Activated CD4-positive, alpha-beta T cell treated with anti-CD3 and anti-CD28 coated beads for 4 hours (primary cell): ENCODE results near the gene CSMD2.

Experiments
- DNase-seq, 2 donors: peaks; one replicate each; pipeline ENCODE4 v3.0.0-alpha.2; 2020

Gene CSMD2

GRCh38 chr1:33623811-33624210, 541.2 kb downstream of the CSMD2 start:
- no peak for DNase-seq

- DNase-seq = no peak
These were observed 542.3 kb downstream of the CSMD2 start for GRCh38 chr1:33622757-33623156.

- no peak for DNase-seq
These were observed 546.4 kb downstream of the CSMD2 start for GRCh38 chr1:33618636-33619035.

- no peak for DNase-seq
These were observed 547.6 kb downstream of the CSMD2 start for GRCh38 chr1:33617451-33617850.

DNA sequence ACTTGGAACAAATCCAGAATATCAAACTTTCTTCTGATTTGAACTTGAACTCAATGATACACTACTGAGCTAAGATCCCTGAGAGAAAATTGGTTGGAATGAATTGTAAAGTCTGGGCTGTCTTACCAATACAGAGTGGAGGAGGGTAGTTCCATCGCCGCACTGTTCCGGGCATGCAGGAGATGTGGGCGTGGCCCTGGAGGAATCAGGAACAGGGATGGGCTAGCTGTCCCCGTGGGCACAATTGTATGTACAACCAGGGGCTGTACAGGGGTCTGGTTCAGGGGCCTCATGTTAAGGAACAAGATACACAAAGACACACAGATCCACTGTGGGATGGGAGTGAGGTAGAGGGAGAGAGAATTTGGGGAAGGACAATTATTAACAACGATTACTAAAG, 548.2 kb downstream of the CSMD2 start:
- no peak for DNase-seq

DNA sequence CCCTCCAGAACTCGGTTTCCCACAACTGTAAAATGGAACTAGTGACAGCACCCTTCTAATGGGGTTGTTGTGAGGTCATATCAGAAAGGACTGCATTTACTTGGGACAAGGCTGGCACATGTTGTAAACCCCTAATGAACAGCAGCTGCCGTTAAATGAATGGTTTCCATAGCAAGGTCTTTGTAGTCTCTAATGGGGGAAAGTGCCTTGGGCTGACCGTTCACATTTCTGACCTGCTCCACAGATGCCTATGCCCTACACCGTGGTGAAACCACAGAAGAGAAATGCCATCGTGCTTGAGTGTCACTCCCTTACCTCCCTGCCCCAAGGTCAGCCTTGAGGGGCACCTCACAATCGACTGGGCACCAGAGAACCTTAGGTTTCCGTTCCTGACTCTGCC, 549.5 kb downstream of the CSMD2 start:
- no peak for DNase-seq

DNA sequence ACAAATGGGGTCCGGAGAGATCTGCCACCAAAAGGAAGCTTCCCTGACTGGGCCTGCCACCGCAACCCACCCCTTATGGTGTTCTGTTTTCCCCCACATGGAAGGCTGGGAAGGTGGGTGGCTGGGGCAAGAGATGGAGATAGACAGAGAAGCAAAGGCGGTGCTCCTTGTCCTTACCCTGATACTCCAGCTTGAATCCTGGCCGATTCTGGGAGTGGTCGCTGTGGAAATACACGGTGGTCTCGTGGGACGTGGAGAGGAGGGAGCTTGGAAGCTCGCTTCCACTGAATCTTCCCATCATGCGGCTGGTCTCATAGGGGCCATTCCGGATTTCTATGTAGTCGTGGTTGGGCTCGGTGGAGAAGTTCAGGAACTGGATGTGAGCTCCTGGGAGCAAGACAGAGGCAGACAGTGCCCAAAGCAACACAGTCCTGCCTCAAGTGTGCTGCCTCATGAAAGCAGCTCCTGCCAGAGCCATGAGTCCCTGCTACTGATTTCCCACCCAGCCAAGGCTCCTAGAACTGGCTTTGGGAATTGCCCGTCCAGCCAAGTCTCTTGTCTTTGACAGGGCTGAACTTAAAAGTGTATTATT, 554.1 kb downstream of the CSMD2 start:
- DNase-seq = no peak

GRCh38 chr1:33610391-33610790, 554.6 kb downstream of the CSMD2 start:
- DNase-seq = no peak

GRCh38 chr1:33609739-33610138, 555.3 kb downstream of the CSMD2 start:
- DNase-seq = no peak

- no peak for DNase-seq
These were observed 556.1 kb downstream of the CSMD2 start for GRCh38 chr1:33608825-33609400.

DNA sequence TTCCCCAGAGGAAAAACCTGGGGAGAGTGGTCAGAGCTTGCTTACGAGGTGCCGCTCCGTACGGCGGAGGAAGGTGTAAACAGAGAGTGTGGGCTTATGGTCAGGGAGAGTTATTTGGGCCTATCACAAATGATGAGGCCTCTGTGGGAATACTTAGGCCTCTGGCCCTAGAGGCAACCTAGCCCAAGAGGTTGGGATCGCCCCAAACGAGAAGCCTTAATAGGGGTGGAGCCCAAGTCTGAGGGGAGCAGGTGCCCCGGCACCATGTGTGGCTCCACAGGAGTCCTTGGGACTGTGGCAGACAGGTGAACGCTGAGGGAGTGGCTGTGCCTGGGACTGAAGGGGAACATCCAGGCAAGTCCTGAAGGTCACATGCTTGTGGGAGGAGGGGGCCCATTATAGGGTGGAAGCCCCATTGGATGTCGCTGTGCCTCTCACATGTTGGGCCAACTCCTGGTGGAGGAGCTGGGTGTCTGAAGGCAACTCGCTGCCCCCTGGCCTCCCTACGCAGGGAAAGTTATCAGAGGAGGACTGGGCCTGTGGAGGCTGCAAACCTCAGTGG, 557.5 kb downstream of the CSMD2 start:
- DNase-seq = no peak

DNA sequence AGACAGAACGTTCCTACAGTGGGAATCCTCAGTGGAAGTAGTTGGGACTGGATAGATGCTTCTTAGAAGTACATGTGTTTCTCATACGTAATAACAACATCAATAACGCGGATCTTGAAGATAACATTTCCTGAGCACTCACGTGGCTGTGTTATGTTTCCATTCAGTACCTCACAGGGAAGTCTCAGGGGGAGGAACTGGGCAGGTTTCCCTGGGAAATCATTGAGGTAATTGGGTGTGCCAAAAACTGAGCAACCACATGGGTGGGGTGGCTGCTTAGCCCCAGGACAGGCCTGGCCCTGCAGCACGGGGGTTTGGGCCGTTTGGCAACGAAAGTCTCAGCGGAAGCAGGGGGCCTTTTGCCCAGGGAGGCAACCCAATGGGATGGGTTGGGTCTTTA, 558.8 kb downstream of the CSMD2 start:
- no peak for DNase-seq

DNA sequence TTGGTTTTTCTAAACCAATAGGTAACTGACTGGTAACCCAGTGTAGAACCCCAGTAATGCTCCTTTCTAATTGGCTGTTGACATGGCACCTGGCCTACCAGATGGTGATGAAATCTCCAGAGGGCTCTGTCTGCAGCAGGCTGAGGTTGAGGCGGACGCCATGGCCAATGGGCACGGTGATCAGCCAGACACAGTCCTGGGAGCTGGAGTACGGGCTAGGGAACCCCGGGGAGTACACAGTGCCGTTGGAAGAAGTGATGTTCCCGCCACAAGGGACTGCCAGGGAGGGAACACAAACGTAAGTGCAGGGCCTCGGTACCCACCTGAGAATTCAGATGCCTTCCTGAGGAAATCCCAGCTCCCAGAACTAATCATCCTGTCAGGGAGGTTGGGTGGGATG, 562.8 kb downstream of the CSMD2 start:
- DNase-seq = no peak

- no peak for DNase-seq
These were observed 563.3 kb downstream of the CSMD2 start for GRCh38 chr1:33601751-33602150.

DNA sequence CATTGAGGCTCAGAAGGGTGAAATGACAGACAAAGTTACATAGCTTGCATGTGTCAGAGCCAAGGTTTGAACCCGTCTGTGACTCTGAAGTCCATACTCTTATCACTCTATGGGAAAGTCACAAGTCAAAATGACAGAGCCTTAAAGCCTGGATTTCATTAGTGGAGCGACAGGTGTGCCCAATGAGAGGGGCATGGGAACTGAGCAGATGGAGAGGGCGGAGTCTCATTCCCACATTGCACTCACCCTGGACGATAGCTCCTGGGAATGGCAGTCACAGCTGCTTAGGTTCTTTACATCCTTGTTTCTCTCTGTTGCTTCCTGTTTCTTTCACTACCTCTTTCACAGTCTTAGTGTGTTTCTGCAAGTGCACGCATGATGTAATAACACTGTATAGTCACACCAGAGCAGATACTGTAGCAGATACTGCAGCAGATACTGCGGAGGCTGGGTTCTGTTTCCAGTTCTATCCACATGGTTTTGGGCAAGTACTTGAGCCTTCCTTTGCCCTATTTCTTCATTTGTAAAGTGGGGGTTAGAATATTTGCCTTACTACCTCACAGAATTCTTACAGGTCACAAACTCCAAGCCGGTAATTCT, 565.4 kb downstream of the CSMD2 start:
- DNase-seq = no peak

GRCh38 chr1:33588726-33589125, 576.3 kb downstream of the CSMD2 start:
- no peak for DNase-seq

DNA sequence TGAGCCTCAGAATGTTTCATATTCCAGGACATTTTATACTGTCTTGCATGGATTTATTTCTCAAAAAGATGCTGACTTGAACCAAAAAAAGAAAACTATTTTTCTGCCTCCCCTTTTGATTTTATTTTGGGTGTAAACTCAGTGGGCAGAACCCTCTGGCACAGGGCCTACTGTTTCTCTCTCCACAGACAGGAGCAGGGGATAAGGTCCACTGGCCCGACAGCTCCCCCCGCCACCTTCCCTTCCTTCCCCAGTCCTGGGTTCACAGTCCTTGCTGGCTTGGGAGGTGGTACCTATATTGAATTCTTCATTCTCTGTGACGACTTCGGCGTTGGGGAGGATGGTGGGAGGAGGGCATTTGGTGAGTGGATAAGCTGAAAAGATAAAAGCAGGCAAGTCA, 578.2 kb downstream of the CSMD2 start:
- no peak for DNase-seq

DNA sequence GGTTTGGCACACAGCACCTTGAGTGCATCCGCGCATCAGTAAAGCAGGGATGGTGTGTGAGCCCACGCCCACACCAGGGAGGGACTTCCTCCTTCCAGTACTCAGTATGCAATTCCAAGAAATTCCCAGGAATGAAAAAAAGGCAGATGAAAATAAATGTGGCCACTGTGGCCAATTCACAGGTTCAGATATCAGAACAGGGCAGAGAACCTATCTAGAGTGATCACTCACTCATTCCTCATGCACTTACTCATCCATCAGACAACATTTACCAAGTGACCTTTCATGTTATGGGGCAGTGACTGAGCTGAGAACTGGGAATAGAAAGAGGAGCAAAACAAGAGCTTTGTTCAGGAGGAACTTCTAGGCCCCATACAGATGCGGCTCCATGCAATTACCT, 578.9 kb downstream of the CSMD2 start:
- DNase-seq = no peak

GRCh38 chr1:33583567-33583966, 581.5 kb downstream of the CSMD2 start:
- DNase-seq = no peak

- DNase-seq = no peak
These were observed 586.2 kb downstream of the CSMD2 start for GRCh38 chr1:33578557-33579448.

GRCh38 chr1:33577663-33578062, 587.4 kb downstream of the CSMD2 start:
- no peak for DNase-seq

GRCh38 chr1:33576821-33577599, 588.0 kb downstream of the CSMD2 start:
- DNase-seq = no peak
